Smooth muscle cell (in vitro differentiated cells): Measurements from ENCODE around the gene DHX29. TPM values are rescaled to one million over a fixed set of nuclear protein-coding genes. Genes with fewer than 3 reads are reported as not detected.
A peak's percentile ranks its signal among the peaks of the same experiment; 100 is the strongest.

Experiments used
- DNase-seq: peaks from one replicate; lab custom pipeline; 2025; ENCODE audit not compliant: unreplicated experiment; lab: John Stamatoyannopoulos, UW
- H2AFZ ChIP-seq: fragments of 200-600 bp; sonication (generic); 2 replicates; pipeline ENCODE4 v1.6.0; 2016; ENCODE audit warnings: antibody characterized with exemption, low read depth, mild to moderate bottlenecking
- H3F3A ChIP-seq: fragments of 200-600 bp; sonication (generic); 2 replicates; pipeline ENCODE4 v1.6.0; 2017; ENCODE audit warnings: antibody characterized with exemption, low read depth
- H3K27ac ChIP-seq: fragments of 200-600 bp; sonication (generic); 2 replicates; pipeline ENCODE4 v1.5.1; 2016; ENCODE audit warnings: low read depth, mild to moderate bottlenecking
- H3K27me3 ChIP-seq: fragments of 200-600 bp; sonication (generic); 2 replicates; pipeline ENCODE4 v1.6.1; 2016; ENCODE audit warnings: low read depth, mild to moderate bottlenecking
- H3K36me3 ChIP-seq: fragments of 200-600 bp; sonication (generic); 2 replicates; pipeline ENCODE4 v1.5.1; 2016; ENCODE audit warnings: low read depth
- H3K4me1 ChIP-seq: fragments of 200-600 bp; sonication (generic); 2 replicates; pipeline ENCODE4 v1.5.1; 2016; ENCODE audit warnings: low read depth
- H3K4me2 ChIP-seq: fragments of 200-600 bp; sonication (generic); 2 replicates; pipeline ENCODE4 v1.6.0; 2016; ENCODE audit warnings: mild to moderate bottlenecking
- H3K4me3 ChIP-seq: fragments of 200-600 bp; sonication (generic); 2 replicates; pipeline ENCODE4 v1.5.1; 2016; ENCODE audit warnings: mild to moderate bottlenecking
- H3K79me2 ChIP-seq: fragments of 200-600 bp; sonication (generic); 2 replicates; pipeline ENCODE4 v1.6.0; 2016; ENCODE audit warnings: low read depth, mild to moderate bottlenecking
- H3K9ac ChIP-seq: fragments of 200-600 bp; sonication (generic); 2 replicates; pipeline ENCODE4 v1.6.0; 2016; ENCODE audit warnings: low read depth
- H3K9me3 ChIP-seq: fragments of 200-600 bp; sonication (generic); replicated peaks from 2 replicates; pipeline ENCODE4 v1.5.1; 2016; ENCODE audit warnings: low read depth
- H4K20me1 ChIP-seq: fragments of 200-600 bp; sonication (generic); 2 replicates; pipeline ENCODE4 v1.6.0; 2016; ENCODE audit warnings: low read depth
- WGBS: methylation state at CpG from one replicate; pipeline ENCODE4 v1.1.7; 2016; ENCODE audit warnings: low lambda C conversion rate; 5-methylcytosine and 5-hydroxymethylcytosine counted together
- polyA plus RNA-seq: library from polyadenylated mRNA; unstranded; fragments of >200 nt; fragmentation: Nextera tagmentation; extraction: Ambion mirVana; gene quantifications from 2 replicates; pipeline ENCODE4 v1.2.1, GENCODE V29; 2016
- total RNA-seq: library from RNA; depleted of rRNA; stranded (reverse); fragments of >200 nt; gene quantifications from 2 replicates; pipeline ENCODE4 v1.2.3, GENCODE V29; 2014
- TF ChIP-seq, protein P1 (sequence below): fragments of 200-600 bp; sonication (generic); IDR thresholded peaks from 2 replicates; pipeline ENCODE4 v1.5.1; 2017; ENCODE audit warnings: borderline replicate concordance, mild to moderate bottlenecking, antibody characterized with exemption; ENCODE audit not compliant: insufficient read depth, poor library complexity, severe bottlenecking

DHX29 gene
- total and polyA plus RNA-seq, 2 experiments from 2014 or later: 27.1 to 40.7 TPM

DNA sequence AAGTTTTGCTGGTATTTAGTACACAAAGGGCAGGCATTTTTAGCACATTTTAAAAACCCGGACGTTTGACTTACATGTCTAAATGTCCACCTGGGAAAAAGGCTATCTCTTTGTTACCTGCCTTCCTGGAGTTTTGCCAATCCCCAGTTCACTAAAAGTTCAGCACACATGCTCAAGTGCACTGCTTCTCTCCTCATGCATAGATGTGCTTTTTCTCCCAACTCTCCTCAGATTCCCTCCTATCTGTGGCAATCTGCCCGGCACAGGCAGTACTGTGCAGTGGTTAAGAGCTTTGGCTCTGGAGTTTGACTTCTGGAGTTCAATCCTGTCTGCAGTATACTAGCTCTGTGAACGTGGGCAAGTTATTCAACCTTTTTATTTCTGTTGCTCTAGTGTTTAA is 65.7 kb downstream of the DHX29 start:
- DNase-seq: no peak
- H4K20me1 ChIP-seq: no peaks in the 10 kb centered on the region
- H2AFZ ChIP-seq: no peak overlapping the region
- peaks cover 56% of the 10 kb centered on the region for H3K27me3 ChIP-seq
- no peaks in the 10 kb centered on the region for H3K79me2 ChIP-seq
- no peak overlapping the region for H3K9ac ChIP-seq
- 82% methylated on average over 4 of the region's 4 CpGs for WGBS
- no peak overlapping the region for H3K4me3 ChIP-seq
- no peak overlapping the region for H3K27ac ChIP-seq
- no peak overlapping the region for H3K4me2 ChIP-seq
- H3K9me3 ChIP-seq: no peaks in the 10 kb centered on the region
- no peaks in the 10 kb centered on the region for H3F3A ChIP-seq
- TF ChIP-seq, protein P1, sequence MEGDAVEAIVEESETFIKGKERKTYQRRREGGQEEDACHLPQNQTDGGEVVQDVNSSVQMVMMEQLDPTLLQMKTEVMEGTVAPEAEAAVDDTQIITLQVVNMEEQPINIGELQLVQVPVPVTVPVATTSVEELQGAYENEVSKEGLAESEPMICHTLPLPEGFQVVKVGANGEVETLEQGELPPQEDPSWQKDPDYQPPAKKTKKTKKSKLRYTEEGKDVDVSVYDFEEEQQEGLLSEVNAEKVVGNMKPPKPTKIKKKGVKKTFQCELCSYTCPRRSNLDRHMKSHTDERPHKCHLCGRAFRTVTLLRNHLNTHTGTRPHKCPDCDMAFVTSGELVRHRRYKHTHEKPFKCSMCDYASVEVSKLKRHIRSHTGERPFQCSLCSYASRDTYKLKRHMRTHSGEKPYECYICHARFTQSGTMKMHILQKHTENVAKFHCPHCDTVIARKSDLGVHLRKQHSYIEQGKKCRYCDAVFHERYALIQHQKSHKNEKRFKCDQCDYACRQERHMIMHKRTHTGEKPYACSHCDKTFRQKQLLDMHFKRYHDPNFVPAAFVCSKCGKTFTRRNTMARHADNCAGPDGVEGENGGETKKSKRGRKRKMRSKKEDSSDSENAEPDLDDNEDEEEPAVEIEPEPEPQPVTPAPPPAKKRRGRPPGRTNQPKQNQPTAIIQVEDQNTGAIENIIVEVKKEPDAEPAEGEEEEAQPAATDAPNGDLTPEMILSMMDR: no peak
- H3K4me1 ChIP-seq: no peaks in the 10 kb centered on the region
- no peaks in the 10 kb centered on the region for H3K36me3 ChIP-seq

DNA sequence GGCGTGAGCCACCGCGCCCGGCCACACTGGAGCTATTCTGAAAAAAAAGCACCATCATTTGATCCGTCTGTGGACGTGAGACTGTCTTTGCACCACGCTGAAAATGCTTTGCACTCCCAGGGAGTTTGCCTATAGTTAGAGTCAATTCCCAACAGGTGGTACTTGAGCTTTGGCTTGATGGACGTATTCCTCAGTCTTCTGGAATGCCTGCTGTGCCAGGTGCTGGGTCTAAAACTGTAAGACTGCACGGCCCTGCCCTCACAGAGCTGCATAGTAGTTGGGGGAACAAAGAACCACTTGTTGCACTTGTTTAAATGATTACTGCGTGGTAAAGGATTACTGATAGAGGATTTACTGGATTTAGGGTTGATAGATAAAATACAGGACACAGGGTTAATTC is 70.7 kb downstream of the DHX29 start:
- Histone ChIP-seq H3K4me1 (peaks cover 13% of the 10 kb centered on the region), H3K27me3 (peaks cover 88% of the 10 kb centered on the region), H3K79me2 (no peaks in the 10 kb centered on the region), H3K4me3 (no peak overlapping the region), H3K9ac (no peak overlapping the region), H3K9me3 (no peaks in the 10 kb centered on the region), H3K36me3 (no peaks in the 10 kb centered on the region), H2AFZ (no peak overlapping the region), H3K4me2 (no peak overlapping the region), H4K20me1 (no peaks in the 10 kb centered on the region), H3F3A (no peaks in the 10 kb centered on the region), H3K27ac (no peak overlapping the region)
- no peak for DNase-seq
- WGBS: 72% methylated on average over 10 of the region's 10 CpGs
- TF ChIP-seq, protein P1: no peak

DNA sequence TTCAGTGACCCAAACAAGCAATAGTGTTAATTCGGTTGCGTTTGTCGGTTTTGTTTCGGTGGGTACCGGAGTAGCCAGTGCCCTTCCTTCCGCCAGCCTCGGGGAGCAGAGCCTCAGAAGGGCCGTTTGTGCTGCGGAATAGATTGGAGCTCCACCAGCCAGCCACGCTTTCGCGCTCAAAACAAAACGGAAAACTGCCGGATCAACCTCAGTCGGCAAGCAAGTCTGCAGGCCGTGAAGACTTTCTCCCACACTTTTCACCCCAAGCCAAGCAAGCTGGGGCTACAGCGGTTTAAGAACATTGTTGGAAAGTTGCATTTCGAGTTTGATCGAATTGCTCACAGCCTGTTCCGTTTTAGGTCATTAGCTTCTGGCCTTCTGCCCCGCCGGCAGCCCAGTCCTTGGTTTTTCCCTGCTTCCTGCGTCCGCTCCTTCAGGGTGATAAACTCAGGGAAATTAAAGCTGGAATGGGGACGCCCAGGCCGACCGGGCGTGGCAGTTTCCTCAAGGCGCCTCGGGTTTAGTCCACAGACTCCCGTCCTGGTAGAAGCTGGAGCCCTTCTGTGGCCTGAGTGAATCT is 73.3 kb downstream of the DHX29 start:
- TF ChIP-seq, protein P1: no peak
- Histone ChIP-seq H2AFZ (peak overlapping the region; percentile 14), H3K27ac (no peak overlapping the region), H4K20me1 (no peaks in the 10 kb centered on the region), H3K79me2 (no peaks in the 10 kb centered on the region), H3K9ac (no peak overlapping the region), H3K9me3 (no peaks in the 10 kb centered on the region), H3K4me2 (peak overlapping the region; percentile 99), H3K36me3 (no peaks in the 10 kb centered on the region), H3K4me3 (peak overlapping the region; percentile 65), H3F3A (no peaks in the 10 kb centered on the region), H3K4me1 (peaks cover 21% of the 10 kb centered on the region), H3K27me3 (peaks cover 96% of the 10 kb centered on the region)
- WGBS: 2% methylated on average over 31 of the region's 31 CpGs
- no peak for DNase-seq
